OCI-LY3 (cell line): ENCODE data around the gene TIMM10.
A peak's percentile ranks its signal among the peaks of the same experiment; 100 is the strongest.

ENCODE experiments used
- H2AFZ ChIP-seq: fragments of 200-600, 300-600 bp; shearing (Covaris generic); 2 replicates; pipeline ENCODE4 v1.6.0; 2014; ENCODE audit warnings: antibody characterized with exemption, low read depth, low read length
- H3K27ac ChIP-seq: fragments of 200-600, 300-600 bp; sonication (generic); 2 replicates; pipeline ENCODE4 v1.5.1; 2014; ENCODE audit warnings: mild to moderate bottlenecking, low read length, moderate library complexity, mixed read lengths
- H3K27me3 ChIP-seq: fragments of 200-600, 300-600 bp; sonication (generic); 2 replicates; pipeline ENCODE4 v1.6.1; 2014; ENCODE audit warnings: low read depth, low read length, mixed read lengths
- H3K36me3 ChIP-seq: fragments of 200-600, 300-600 bp; sonication (generic); replicated peaks from 2 replicates; pipeline ENCODE3; 2014; ENCODE audit warnings: low read depth, low read length, mixed read lengths
- H3K4me1 ChIP-seq: fragments of 300-600, 200-600 bp; sonication (generic); 2 replicates; pipeline ENCODE4 v1.6.1; 2014; ENCODE audit warnings: low read length, mixed read lengths
- H3K4me2 ChIP-seq: fragments of 200-600, 300-600 bp; sonication (generic); 2 replicates; pipeline ENCODE4 v1.6.1; 2014; ENCODE audit warnings: low read length, mixed read lengths
- H3K4me3 ChIP-seq: fragments of 300-600, 200-600 bp; sonication (generic); 2 replicates; pipeline ENCODE4 v1.5.1; 2014; ENCODE audit warnings: antibody characterized with exemption, mild to moderate bottlenecking, low read length, moderate library complexity
- H3K79me2 ChIP-seq: fragments of 300-600, 200-600 bp; shearing (Covaris generic); 2 replicates; pipeline ENCODE4 v1.6.1; 2014; ENCODE audit warnings: mild to moderate bottlenecking, low read length, mixed read lengths
- H3K9ac ChIP-seq: fragments of 300-600, 200-600 bp; shearing (Covaris generic); 2 replicates; pipeline ENCODE4 v1.6.0; 2014; ENCODE audit warnings: mild to moderate bottlenecking, low read length, moderate library complexity
- H3K9me3 ChIP-seq: fragments of 200-600, 300-600 bp; shearing (Covaris generic); 2 replicates; pipeline ENCODE4 v1.6.1; 2014; ENCODE audit warnings: low read length, mixed read lengths; ENCODE audit not compliant: insufficient read depth
- H4K20me1 ChIP-seq: fragments of 200-600, 300-600 bp; sonication (generic); 2 replicates; pipeline ENCODE4 v1.6.1; 2016; ENCODE audit warnings: low read length, mixed read lengths; ENCODE audit not compliant: insufficient read depth
- CTCF ChIP-seq: fragments of 200-600, 300-600 bp; sonication (generic); IDR thresholded peaks from 2 replicates; pipeline ENCODE4 v1.5.1; 2014; ENCODE audit warnings: antibody characterized with exemption, low read length, low read depth
- EZH2phosphoT487 ChIP-seq: fragments of 200-600 bp; shearing (Covaris generic); IDR thresholded peaks from 2 replicates; pipeline ENCODE4 v1.6.1; 2018; ENCODE audit warnings: antibody characterized with exemption, mixed run types, low read depth

Gene TIMM10

GRCh38 chr11:57482782-57483561 lies 47.6 kb downstream of the TIMM10 start:
- no peak for TF ChIP-seq EZH2phosphoT487
- peak; percentile 81 for TF ChIP-seq CTCF
- peak overlapping the region; percentile 72 for H3K27ac ChIP-seq
- H3K27me3 ChIP-seq: no peaks in the 10 kb centered on the region
- peak overlapping the region; percentile 79 for H3K4me3 ChIP-seq
- no peaks in the 10 kb centered on the region for H3K79me2 ChIP-seq
- H3K4me2 ChIP-seq: peak overlapping the region; percentile 96
- H4K20me1 ChIP-seq: no peaks in the 10 kb centered on the region
- H3K36me3 ChIP-seq: peaks cover 28% of the 10 kb centered on the region
- H3K4me1 ChIP-seq: peaks cover 66% of the 10 kb centered on the region
- H3K9me3 ChIP-seq: no peaks in the 10 kb centered on the region
- H2AFZ ChIP-seq: no peak overlapping the region
- peak overlapping the region; percentile 88 for H3K9ac ChIP-seq

GRCh38 chr11:57481915-57482781 lies 48.4 kb downstream of the TIMM10 start:
- no peaks in the 10 kb centered on the region for H3K9me3 ChIP-seq
- peak overlapping the region; percentile 79 for H3K4me3 ChIP-seq
- peaks cover 21% of the 10 kb centered on the region for H3K36me3 ChIP-seq
- H4K20me1 ChIP-seq: no peaks in the 10 kb centered on the region
- H3K4me2 ChIP-seq: peak overlapping the region; percentile 96
- no peak for TF ChIP-seq CTCF
- TF ChIP-seq EZH2phosphoT487: no peak
- peak overlapping the region; percentile 68 for H3K27ac ChIP-seq
- H3K4me1 ChIP-seq: peaks cover 74% of the 10 kb centered on the region
- H3K9ac ChIP-seq: peak overlapping the region; percentile 88
- H3K27me3 ChIP-seq: no peaks in the 10 kb centered on the region
- 0 out of 2 replicates have a peak overlapping the region, but pooled peaks have one; percentile 2 for H2AFZ ChIP-seq
- H3K79me2 ChIP-seq: no peaks in the 10 kb centered on the region

- Histone ChIP-seq H4K20me1 (no peaks in the 10 kb centered on the region), H3K79me2 (no peaks in the 10 kb centered on the region; the same call in 1 of the 2 replicates), H3K4me2 (peak overlapping the region; percentile 96; the same call in 1 of the 2 replicates), H3K36me3 (peaks cover 17% of the 10 kb centered on the region), H3K4me1 (peaks cover 77% of the 10 kb centered on the region), H3K27ac (no peak overlapping the region), H2AFZ (no peak overlapping the region), H3K27me3 (no peaks in the 10 kb centered on the region), H3K9ac (no peak overlapping the region), H3K4me3 (no peak overlapping the region), H3K9me3 (no peaks in the 10 kb centered on the region)
- TF ChIP-seq CTCF: no peak
- no peak for TF ChIP-seq EZH2phosphoT487
Measured at GRCh38 chr11:57481315-57481714, 49.2 kb downstream of the TIMM10 start.
